WTC11 (cell line): ENCODE results near the gene USF2.

Experiments
- ARID4B ChIP-seq: sonication (generic); formaldehyde crosslinking; IDR thresholded peaks from 2 replicates; pipeline ENCODE4 v1.8.0; 2023; ENCODE audit warnings: missing genetic modification reagents, mild to moderate bottlenecking, borderline replicate concordance
- CTCF ChIP-seq: fragments of 200-600 bp; IDR thresholded peaks from 2 replicates; pipeline ENCODE4 v1.8.0; 2022; ENCODE audit warnings: antibody characterized with exemption
- ESRRA ChIP-seq: sonication (generic); formaldehyde crosslinking; IDR thresholded peaks from 2 replicates; pipeline ENCODE4 v1.8.1; 2022; ENCODE audit warnings: mild to moderate bottlenecking, missing genetic modification reagents, borderline replicate concordance
- ETV6 ChIP-seq: sonication (generic); formaldehyde crosslinking; IDR thresholded peaks from 2 replicates; pipeline ENCODE4 v1.8.1; 2022; ENCODE audit warnings: mild to moderate bottlenecking, missing genetic modification reagents
- FOXP1 ChIP-seq: sonication (generic); formaldehyde crosslinking; IDR thresholded peaks from 2 replicates; pipeline ENCODE4 v1.8.0; 2022; ENCODE audit warnings: missing genetic modification reagents, mild to moderate bottlenecking, moderate library complexity, borderline replicate concordance
- JUN ChIP-seq: sonication (generic); formaldehyde crosslinking; IDR thresholded peaks from 2 replicates; pipeline ENCODE4 v1.8.0; 2023; ENCODE audit warnings: mild to moderate bottlenecking, missing genetic modification reagents
- NFATC4 ChIP-seq: fragments of 250-450 bp; sonication (Bioruptor Pico); IDR thresholded peaks from 2 replicates; pipeline ENCODE4 v1.9.0; 2021; ENCODE audit warnings: mild to moderate bottlenecking
- NR2C2 ChIP-seq: sonication (generic); formaldehyde crosslinking; IDR thresholded peaks from 2 replicates; pipeline ENCODE4 v1.8.0; 2022; ENCODE audit warnings: mild to moderate bottlenecking, missing genetic modification reagents
- TCF7 ChIP-seq: sonication (generic); formaldehyde crosslinking; IDR thresholded peaks from 2 replicates; pipeline ENCODE4 v1.8.0; 2022; ENCODE audit warnings: mild to moderate bottlenecking, low read depth, missing genetic modification reagents, moderate library complexity
- TEAD4 ChIP-seq: sonication (generic); formaldehyde crosslinking; IDR thresholded peaks from 2 replicates; pipeline ENCODE4 v1.8.0; 2022; ENCODE audit warnings: mild to moderate bottlenecking, missing genetic modification reagents
- ZBTB43 ChIP-seq: sonication (generic); formaldehyde crosslinking; IDR thresholded peaks from 2 replicates; pipeline ENCODE4 v1.8.1; 2023; ENCODE audit warnings: mild to moderate bottlenecking, missing genetic modification reagents
- ZNF532 ChIP-seq: fragments of 250-450 bp; sonication (Bioruptor Pico); IDR thresholded peaks from 2 replicates; pipeline ENCODE4 v1.9.0; 2021; ENCODE audit warnings: mild to moderate bottlenecking, borderline replicate concordance

GRCh38 chr19:35295792-35296462, 27.2 kb downstream of the USF2 start:
- TF ChIP-seq CTCF = no peak
- no peak for TF ChIP-seq TEAD4 (CRISPR knock-in tag)
- no peak for TF ChIP-seq ETV6 (CRISPR knock-in tag)
- no peak for TF ChIP-seq FOXP1 (CRISPR knock-in tag)
- no peak for TF ChIP-seq NR2C2 (CRISPR knock-in tag)
- no peak for TF ChIP-seq ZNF532
- no peak for TF ChIP-seq ZBTB43 (CRISPR knock-in tag)
- TF ChIP-seq ARID4B = no peak
- no peak for TF ChIP-seq ESRRA (CRISPR knock-in tag)
- no peak for TF ChIP-seq TCF7
- TF ChIP-seq JUN (CRISPR knock-in tag) = no peak
- no peak for TF ChIP-seq NFATC4 (CRISPR knock-in tag)
